H9 (cell line): ENCODE measurements around the gene RNASEL. TPM values are rescaled to one million over a fixed set of nuclear protein-coding genes. Genes with fewer than 3 reads are reported as not detected.

Experiments
- DNase-seq: peaks from one replicate; pipeline ENCODE4 v3.0.0-alpha.2; 2017
- H2AFZ ChIP-seq: one replicate; pipeline ENCODE4 v1.6.1; 2013; ENCODE audit warnings: mild to moderate bottlenecking, low read length, control low read depth, moderate library complexity
- H2AK5ac ChIP-seq: 2 replicates; pipeline ENCODE4 v1.6.1; 2013; ENCODE audit warnings: low read length, control low read depth, mixed read lengths; ENCODE audit not compliant: insufficient read length
- H2BK120ac ChIP-seq: one replicate; pipeline ENCODE4 v1.6.1; 2013; ENCODE audit warnings: low read depth, mild to moderate bottlenecking, low read length, control low read depth, inconsistent platforms; ENCODE audit not compliant: poor library complexity, severe bottlenecking
- H2BK12ac ChIP-seq: 2 replicates; pipeline ENCODE4 v1.6.1; 2013; ENCODE audit warnings: low read length, control low read depth, mixed read lengths, low read depth; ENCODE audit not compliant: insufficient read length
- H2BK15ac ChIP-seq: 2 replicates; pipeline ENCODE4 v1.6.1; 2013; ENCODE audit warnings: low read depth, low read length, control low read depth
- H2BK20ac ChIP-seq: one replicate; pipeline ENCODE4 v1.6.1; 2013; ENCODE audit warnings: low read depth, mild to moderate bottlenecking, low read length, control low read depth, inconsistent platforms; ENCODE audit not compliant: poor library complexity, severe bottlenecking
- H2BK5ac ChIP-seq: 2 replicates; pipeline ENCODE4 v1.6.1; 2013; ENCODE audit warnings: low read length, control low read depth, mixed read lengths; ENCODE audit not compliant: insufficient read length
- H3K14ac ChIP-seq: 2 replicates; pipeline ENCODE4 v1.6.1; 2013; ENCODE audit warnings: low read length, control low read depth; ENCODE audit not compliant: insufficient read depth
- H3K18ac ChIP-seq: 2 replicates; pipeline ENCODE4 v1.6.1; 2013; ENCODE audit warnings: low read depth, mild to moderate bottlenecking, mixed read lengths, low read length, control low read depth; ENCODE audit not compliant: insufficient read length
- H3K23ac ChIP-seq: 2 replicates; pipeline ENCODE4 v1.6.1; 2013; ENCODE audit warnings: low read length, control low read depth, mixed read lengths, low read depth; ENCODE audit not compliant: insufficient read length
- H3K23me2 ChIP-seq: 2 replicates; pipeline ENCODE4 v1.6.1; 2013; ENCODE audit warnings: low read depth, mild to moderate bottlenecking, mixed read lengths, low read length, control low read depth; ENCODE audit not compliant: insufficient read length, poor library complexity, severe bottlenecking
- H3K27ac ChIP-seq: 2 replicates; pipeline ENCODE4 v1.5.1; 2013; ENCODE audit warnings: low read length, control low read depth, mixed read lengths, low read depth; ENCODE audit not compliant: insufficient read length
- H3K27me3 ChIP-seq: 2 replicates; pipeline ENCODE4 v1.6.1; 2013; ENCODE audit warnings: low read length, control low read depth, inconsistent platforms; ENCODE audit not compliant: insufficient read depth
- H3K4ac ChIP-seq: 2 replicates; pipeline ENCODE4 v1.6.1; 2013; ENCODE audit warnings: low read depth, mild to moderate bottlenecking, control low read depth, inconsistent platforms, low read length, moderate library complexity
- H3K4me1 ChIP-seq: 2 replicates; pipeline ENCODE4 v1.6.1; 2013; ENCODE audit warnings: low read length, control low read depth, inconsistent platforms; ENCODE audit not compliant: insufficient read depth
- H3K4me2 ChIP-seq: 2 replicates; pipeline ENCODE4 v1.6.1; 2013; ENCODE audit warnings: low read length, control low read depth, mixed read lengths; ENCODE audit not compliant: insufficient read length, insufficient read depth
- H3K56ac ChIP-seq: 2 replicates; pipeline ENCODE4 v1.6.1; 2013; ENCODE audit warnings: low read depth, mild to moderate bottlenecking, mixed read lengths, low read length, control low read depth; ENCODE audit not compliant: insufficient read length
- H3K79me1 ChIP-seq: 2 replicates; pipeline ENCODE4 v1.6.1; 2013; ENCODE audit warnings: low read depth, mild to moderate bottlenecking, moderate library complexity, low read length, control low read depth, inconsistent platforms; ENCODE audit not compliant: insufficient read depth, poor library complexity, severe bottlenecking
- H3K79me2 ChIP-seq: 2 replicates; pipeline ENCODE4 v1.6.1; 2013; ENCODE audit warnings: low read length, control low read depth, inconsistent platforms; ENCODE audit not compliant: insufficient read depth
- H3K9ac ChIP-seq: 2 replicates; pipeline ENCODE4 v1.6.1; 2013; ENCODE audit warnings: low read length, control low read depth, mixed read lengths; ENCODE audit not compliant: insufficient read length; ENCODE audit errors: extremely low read depth
- H3K9me3 ChIP-seq: one replicate; pipeline ENCODE4 v1.6.1; 2013; ENCODE audit warnings: low read depth, low read length, inconsistent platforms; ENCODE audit not compliant: control insufficient read depth
- H3T11ph ChIP-seq: one replicate; pipeline ENCODE4 v1.6.1; 2013; ENCODE audit warnings: mild to moderate bottlenecking, low read length, control low read depth, inconsistent platforms
- H4K20me1 ChIP-seq: one replicate; pipeline ENCODE4 v1.6.1; 2013; ENCODE audit not compliant: control insufficient read depth, insufficient read length, insufficient read depth
- H4K5ac ChIP-seq: 2 replicates; pipeline ENCODE4 v1.6.1; 2013; ENCODE audit warnings: low read depth, mild to moderate bottlenecking, mixed read lengths, low read length, control low read depth; ENCODE audit not compliant: insufficient read length
- H4K8ac ChIP-seq: replicated peaks from 2 replicates; pipeline ENCODE4 v1.6.1; 2013; ENCODE audit warnings: low read length, control low read depth, mixed read lengths, low read depth; ENCODE audit not compliant: insufficient read length
- H4K91ac ChIP-seq: 2 replicates; pipeline ENCODE4 v1.6.1; 2013; ENCODE audit warnings: low read depth, mild to moderate bottlenecking, moderate library complexity, mixed read lengths, low read length, control low read depth; ENCODE audit not compliant: insufficient read length
- H3K27ac Mint-ChIP-seq, 3 experiments: 2 replicates in 2 of 3; 3 replicates in 1 of 3; pipeline ENCODE4 v1.8.0; 2020 to 2021; ENCODE audit warnings: mixed read lengths in 3 of 3, mild to moderate bottlenecking in 1 of 3, moderate library complexity in 1 of 3
- H3K27me3 Mint-ChIP-seq: 2 replicates; pipeline ENCODE4 v1.8.0; 2021; ENCODE audit warnings: low read depth, mild to moderate bottlenecking, moderate library complexity, mixed read lengths
- H3K36me3 Mint-ChIP-seq, 3 experiments: 2 replicates in 2 of 3; 3 replicates in 1 of 3; pipeline ENCODE4 v1.8.0; 2020 to 2021; ENCODE audit warnings: low read depth in 3 of 3, mixed read lengths in 3 of 3; ENCODE audit not compliant: insufficient read depth in 1 of 3
- H3K4me1 Mint-ChIP-seq, 2 experiments: 2 replicates each; pipeline ENCODE4 v1.8.0; 2020; ENCODE audit warnings: mixed read lengths in 2 of 2
- H3K4me3 Mint-ChIP-seq, 2 experiments: 2 replicates in 1 of 2; 3 replicates in 1 of 2; pipeline ENCODE4 v1.8.0; 2020 to 2021; ENCODE audit warnings: mild to moderate bottlenecking in 2 of 2, mixed read lengths in 2 of 2, moderate library complexity in 1 of 2
- H3K9me3 Mint-ChIP-seq, 2 experiments: 2 replicates in 1 of 2; 3 replicates in 1 of 2; pipeline ENCODE4 v1.8.0; 2020; ENCODE audit warnings: mild to moderate bottlenecking in 2 of 2, mixed read lengths in 2 of 2, moderate library complexity in 1 of 2
- WGBS: extraction: QIAGEN DNeasy Blood & Tissue Kit; methylation state at CpG from one replicate; pipeline ENCODE4 v1.1.7; 2013; ENCODE audit warnings: missing lambda C conversion rate, low lambda C conversion rate, mixed read lengths; ENCODE audit not compliant: insufficient read length; ENCODE audit errors: extremely low coverage; 5-methylcytosine and 5-hydroxymethylcytosine counted together
- total RNA-seq: library from RNA; stranded (reverse); gene quantifications from 2 replicates; pipeline ENCODE4 v1.2.1, GENCODE V29; 2021
- TF ChIP-seq, protein P1 (sequence below): fragments of 200-600 bp; sonication (generic); conservative IDR thresholded peaks from 3 replicates; pipeline ENCODE4 v1.8.0; 2021; ENCODE audit warnings: antibody characterized with exemption, mild to moderate bottlenecking

The RNASEL gene
- total RNA-seq, 1 experiment from 2014 or later: 0.63 TPM

DNA sequence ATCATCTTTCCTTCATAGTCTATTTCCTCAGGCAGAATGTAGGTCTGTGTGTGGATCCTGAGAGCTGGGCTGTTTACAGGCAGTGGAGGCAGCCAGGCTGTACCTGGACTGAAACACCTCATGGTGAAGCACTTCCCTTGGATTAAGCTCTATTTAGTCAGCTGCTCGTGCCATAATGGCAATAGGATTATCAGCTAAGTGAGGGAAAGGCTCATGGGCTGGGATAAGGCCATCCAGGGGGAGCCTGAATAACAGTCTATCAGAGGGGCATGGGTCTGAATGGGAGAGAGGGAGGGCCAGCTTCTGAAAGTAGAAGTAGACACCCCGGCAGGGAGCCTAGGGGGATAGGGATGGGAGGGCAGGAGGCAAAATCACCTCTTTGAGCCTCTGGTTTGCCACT lies 8.3 kb downstream of the RNASEL start:
- Histone ChIP-seq H3K4me1 (no peaks in the 10 kb centered on the region), H3K23ac (no peak overlapping the region), H3K56ac (no peak overlapping the region), H3K9me3 (no peaks in the 10 kb centered on the region), H2AK5ac (no peak overlapping the region), H3K79me2 (no peaks in the 10 kb centered on the region), H3K27ac (no peak overlapping the region), H2AFZ (no peak overlapping the region), H4K5ac (no peak overlapping the region), H4K8ac (no peak overlapping the region), H4K91ac (no peak overlapping the region), H2BK20ac (no peak overlapping the region), H2BK12ac (no peak overlapping the region), H3K79me1 (no peaks in the 10 kb centered on the region), H2BK15ac (no peak overlapping the region), H2BK5ac (no peak overlapping the region), H2BK120ac (no peak overlapping the region), H3K4ac (no peak overlapping the region), H3K27me3 (no peaks in the 10 kb centered on the region), H4K20me1 (no peaks in the 10 kb centered on the region), H3K14ac (no peak overlapping the region), H3T11ph (no peak overlapping the region), H3K9ac (no peak overlapping the region), H3K4me2 (no peak overlapping the region), H3K18ac (no peak overlapping the region), H3K23me2 (no peaks in the 10 kb centered on the region)
- DNase-seq: no peak
- Mint-ChIP-seq H3K36me3 (no peaks in the 10 kb centered on the region; a peak in 1 of 7 replicates), H3K4me3 (no peak overlapping the region), H3K27ac (no peak overlapping the region), H3K27me3 (peaks cover 2% of the 10 kb centered on the region; the same call in 1 of the 2 replicates), H3K9me3 (no peaks in the 10 kb centered on the region), H3K4me1 (no peaks in the 10 kb centered on the region)
- WGBS: no CpG with 5 or more reads among the region's 2 CpGs
- TF ChIP-seq, protein P1, sequence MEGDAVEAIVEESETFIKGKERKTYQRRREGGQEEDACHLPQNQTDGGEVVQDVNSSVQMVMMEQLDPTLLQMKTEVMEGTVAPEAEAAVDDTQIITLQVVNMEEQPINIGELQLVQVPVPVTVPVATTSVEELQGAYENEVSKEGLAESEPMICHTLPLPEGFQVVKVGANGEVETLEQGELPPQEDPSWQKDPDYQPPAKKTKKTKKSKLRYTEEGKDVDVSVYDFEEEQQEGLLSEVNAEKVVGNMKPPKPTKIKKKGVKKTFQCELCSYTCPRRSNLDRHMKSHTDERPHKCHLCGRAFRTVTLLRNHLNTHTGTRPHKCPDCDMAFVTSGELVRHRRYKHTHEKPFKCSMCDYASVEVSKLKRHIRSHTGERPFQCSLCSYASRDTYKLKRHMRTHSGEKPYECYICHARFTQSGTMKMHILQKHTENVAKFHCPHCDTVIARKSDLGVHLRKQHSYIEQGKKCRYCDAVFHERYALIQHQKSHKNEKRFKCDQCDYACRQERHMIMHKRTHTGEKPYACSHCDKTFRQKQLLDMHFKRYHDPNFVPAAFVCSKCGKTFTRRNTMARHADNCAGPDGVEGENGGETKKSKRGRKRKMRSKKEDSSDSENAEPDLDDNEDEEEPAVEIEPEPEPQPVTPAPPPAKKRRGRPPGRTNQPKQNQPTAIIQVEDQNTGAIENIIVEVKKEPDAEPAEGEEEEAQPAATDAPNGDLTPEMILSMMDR: no peak
